HCT116 (cell line): Measurements from ENCODE around the gene ABHD10.

Experiments
- ELF1 ChIP-seq: IDR thresholded peaks from 2 replicates; pipeline ENCODE4 v1.6.1; 2012; ENCODE audit warnings: low read depth, borderline replicate concordance
- JUND ChIP-seq: IDR thresholded peaks from 2 replicates; pipeline ENCODE4 v1.6.1; 2012
- POLR2A ChIP-seq: IDR thresholded peaks from 2 replicates; pipeline ENCODE4 v1.7.0; 2011; ENCODE audit warnings: borderline replicate concordance; ENCODE audit not compliant: insufficient read depth, insufficient read length; ENCODE audit errors: extremely low read depth
- SRF ChIP-seq: IDR thresholded peaks from 2 replicates; pipeline ENCODE4 v1.6.1; 2012; ENCODE audit warnings: low read depth
- TF ChIP-seq, protein P1 (sequence below): IDR thresholded peaks from 2 replicates; pipeline ENCODE4 v1.6.1; 2012; ENCODE audit warnings: low read depth
- TF ChIP-seq, protein P2 (sequence below), 3 experiments: fragments of 200-600 bp in 1 of 3; sonication (generic) in 1 of 3; IDR thresholded peaks in 2 of 3; conservative IDR thresholded peaks in 1 of 3; 2 replicates each; pipeline ENCODE4 v1.5.1; 2012 to 2017; ENCODE audit warnings: low read depth in 2 of 3, low read length in 2 of 3, antibody characterized with exemption in 1 of 3, borderline replicate concordance in 1 of 3, control low read depth in 1 of 3, mild to moderate bottlenecking in 1 of 3, mixed read lengths in 1 of 3, mixed run types in 1 of 3, moderate library complexity in 1 of 3; ENCODE audit not compliant: insufficient read depth in 1 of 3

DNA sequence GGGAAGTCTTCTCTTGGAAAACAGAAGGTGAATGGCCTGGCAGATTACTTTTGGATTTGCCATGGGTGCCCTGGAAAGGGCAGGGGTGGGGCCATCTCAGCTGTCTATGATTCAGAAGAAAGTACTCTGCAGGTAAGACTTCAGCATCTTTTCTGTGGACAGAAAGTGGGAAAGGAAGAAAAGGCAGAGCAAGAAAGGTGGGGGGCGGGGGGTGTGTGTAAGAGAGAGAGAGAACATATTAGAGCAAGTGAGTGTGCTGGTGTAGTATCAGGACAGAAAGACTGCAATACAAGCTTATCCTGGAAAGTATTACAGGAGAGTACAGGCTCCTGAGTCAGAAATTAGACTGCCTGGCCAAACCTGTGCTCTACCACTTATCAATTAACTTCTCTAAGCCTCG is 25.4 kb downstream of the ABHD10 start:
- TF ChIP-seq JUND: no peak
- TF ChIP-seq, protein P1, sequence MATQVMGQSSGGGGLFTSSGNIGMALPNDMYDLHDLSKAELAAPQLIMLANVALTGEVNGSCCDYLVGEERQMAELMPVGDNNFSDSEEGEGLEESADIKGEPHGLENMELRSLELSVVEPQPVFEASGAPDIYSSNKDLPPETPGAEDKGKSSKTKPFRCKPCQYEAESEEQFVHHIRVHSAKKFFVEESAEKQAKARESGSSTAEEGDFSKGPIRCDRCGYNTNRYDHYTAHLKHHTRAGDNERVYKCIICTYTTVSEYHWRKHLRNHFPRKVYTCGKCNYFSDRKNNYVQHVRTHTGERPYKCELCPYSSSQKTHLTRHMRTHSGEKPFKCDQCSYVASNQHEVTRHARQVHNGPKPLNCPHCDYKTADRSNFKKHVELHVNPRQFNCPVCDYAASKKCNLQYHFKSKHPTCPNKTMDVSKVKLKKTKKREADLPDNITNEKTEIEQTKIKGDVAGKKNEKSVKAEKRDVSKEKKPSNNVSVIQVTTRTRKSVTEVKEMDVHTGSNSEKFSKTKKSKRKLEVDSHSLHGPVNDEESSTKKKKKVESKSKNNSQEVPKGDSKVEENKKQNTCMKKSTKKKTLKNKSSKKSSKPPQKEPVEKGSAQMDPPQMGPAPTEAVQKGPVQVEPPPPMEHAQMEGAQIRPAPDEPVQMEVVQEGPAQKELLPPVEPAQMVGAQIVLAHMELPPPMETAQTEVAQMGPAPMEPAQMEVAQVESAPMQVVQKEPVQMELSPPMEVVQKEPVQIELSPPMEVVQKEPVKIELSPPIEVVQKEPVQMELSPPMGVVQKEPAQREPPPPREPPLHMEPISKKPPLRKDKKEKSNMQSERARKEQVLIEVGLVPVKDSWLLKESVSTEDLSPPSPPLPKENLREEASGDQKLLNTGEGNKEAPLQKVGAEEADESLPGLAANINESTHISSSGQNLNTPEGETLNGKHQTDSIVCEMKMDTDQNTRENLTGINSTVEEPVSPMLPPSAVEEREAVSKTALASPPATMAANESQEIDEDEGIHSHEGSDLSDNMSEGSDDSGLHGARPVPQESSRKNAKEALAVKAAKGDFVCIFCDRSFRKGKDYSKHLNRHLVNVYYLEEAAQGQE: no peak
- TF ChIP-seq POLR2A: no peak
- TF ChIP-seq ELF1: no peak
- TF ChIP-seq, protein P2, sequence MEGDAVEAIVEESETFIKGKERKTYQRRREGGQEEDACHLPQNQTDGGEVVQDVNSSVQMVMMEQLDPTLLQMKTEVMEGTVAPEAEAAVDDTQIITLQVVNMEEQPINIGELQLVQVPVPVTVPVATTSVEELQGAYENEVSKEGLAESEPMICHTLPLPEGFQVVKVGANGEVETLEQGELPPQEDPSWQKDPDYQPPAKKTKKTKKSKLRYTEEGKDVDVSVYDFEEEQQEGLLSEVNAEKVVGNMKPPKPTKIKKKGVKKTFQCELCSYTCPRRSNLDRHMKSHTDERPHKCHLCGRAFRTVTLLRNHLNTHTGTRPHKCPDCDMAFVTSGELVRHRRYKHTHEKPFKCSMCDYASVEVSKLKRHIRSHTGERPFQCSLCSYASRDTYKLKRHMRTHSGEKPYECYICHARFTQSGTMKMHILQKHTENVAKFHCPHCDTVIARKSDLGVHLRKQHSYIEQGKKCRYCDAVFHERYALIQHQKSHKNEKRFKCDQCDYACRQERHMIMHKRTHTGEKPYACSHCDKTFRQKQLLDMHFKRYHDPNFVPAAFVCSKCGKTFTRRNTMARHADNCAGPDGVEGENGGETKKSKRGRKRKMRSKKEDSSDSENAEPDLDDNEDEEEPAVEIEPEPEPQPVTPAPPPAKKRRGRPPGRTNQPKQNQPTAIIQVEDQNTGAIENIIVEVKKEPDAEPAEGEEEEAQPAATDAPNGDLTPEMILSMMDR (IDR thresholded peaks at IDR 0.05 in 2 of 3, conservative IDR thresholded peaks at IDR 0.05 in 1 of 3; ENCODE audit: borderline replicate concordance in 1 of 3, insufficient read depth in 1 of 3, low read depth in 2 of 3, low read length in 2 of 3): no peak
- TF ChIP-seq SRF: no peak
